Gastroesophageal sphincter (tissue), 3 donors: ENCODE measurements around the gene FUBP1.

ENCODE experiments used
- POLR2A ChIP-seq, 2 donors: fragments of 450-650 bp; IDR thresholded peaks; one replicate each; pipeline ENCODE4 v1.6.1; 2017; ENCODE audit warnings: antibody characterized with exemption in 2 of 2, mild to moderate bottlenecking in 2 of 2, moderate library complexity in 1 of 2
- POLR2AphosphoS5 ChIP-seq: sonication (generic); formaldehyde crosslinking; IDR thresholded peaks from one replicate; pipeline ENCODE4 v1.6.1; 2017; ENCODE audit warnings: antibody characterized with exemption
- TF ChIP-seq, protein P1 (sequence below), 4 experiments: fragments of 200-600 bp in 2 of 4; fragments of 450-650 bp in 2 of 4; sonication (generic) in 1 of 4; IDR thresholded peaks; one replicate each; pipeline ENCODE4 v1.5.1; 2017 to 2019; ENCODE audit warnings: antibody characterized with exemption in 4 of 4, mild to moderate bottlenecking in 2 of 4, moderate library complexity in 2 of 4

DNA sequence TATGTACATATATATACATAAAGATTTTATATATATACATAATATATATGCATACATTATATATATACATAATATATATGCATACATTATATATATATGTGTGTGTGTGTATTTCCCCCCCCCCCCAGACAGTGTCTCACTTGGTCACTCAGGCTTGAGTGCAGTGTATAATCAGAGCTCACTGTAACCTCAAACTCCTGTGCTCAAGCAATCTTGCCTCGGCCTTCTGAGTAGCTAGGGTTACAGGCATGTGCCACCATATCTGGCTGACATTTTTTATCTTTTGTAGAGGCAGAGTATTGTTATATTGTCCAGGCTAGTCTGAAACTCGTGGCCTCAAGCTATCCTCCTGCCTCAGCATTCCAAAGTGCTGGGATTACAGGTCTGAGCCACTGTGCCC, 9.0 kb upstream of the FUBP1 start:
- TF ChIP-seq, protein P1, sequence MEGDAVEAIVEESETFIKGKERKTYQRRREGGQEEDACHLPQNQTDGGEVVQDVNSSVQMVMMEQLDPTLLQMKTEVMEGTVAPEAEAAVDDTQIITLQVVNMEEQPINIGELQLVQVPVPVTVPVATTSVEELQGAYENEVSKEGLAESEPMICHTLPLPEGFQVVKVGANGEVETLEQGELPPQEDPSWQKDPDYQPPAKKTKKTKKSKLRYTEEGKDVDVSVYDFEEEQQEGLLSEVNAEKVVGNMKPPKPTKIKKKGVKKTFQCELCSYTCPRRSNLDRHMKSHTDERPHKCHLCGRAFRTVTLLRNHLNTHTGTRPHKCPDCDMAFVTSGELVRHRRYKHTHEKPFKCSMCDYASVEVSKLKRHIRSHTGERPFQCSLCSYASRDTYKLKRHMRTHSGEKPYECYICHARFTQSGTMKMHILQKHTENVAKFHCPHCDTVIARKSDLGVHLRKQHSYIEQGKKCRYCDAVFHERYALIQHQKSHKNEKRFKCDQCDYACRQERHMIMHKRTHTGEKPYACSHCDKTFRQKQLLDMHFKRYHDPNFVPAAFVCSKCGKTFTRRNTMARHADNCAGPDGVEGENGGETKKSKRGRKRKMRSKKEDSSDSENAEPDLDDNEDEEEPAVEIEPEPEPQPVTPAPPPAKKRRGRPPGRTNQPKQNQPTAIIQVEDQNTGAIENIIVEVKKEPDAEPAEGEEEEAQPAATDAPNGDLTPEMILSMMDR (IDR thresholded peaks at IDR 0.05): no peak
- TF ChIP-seq POLR2AphosphoS5 (no peak), POLR2A (IDR thresholded peaks at IDR 0.05) (no peak)
